Adrenal gland (tissue), 5 donors: Measurements from ENCODE around the gene TGFBR3.

Experiments
- CTCF ChIP-seq, 6 experiments: fragments of 450-650 bp in 4 of 6; fragments of 200-600 bp in 2 of 6; sonication (generic) in 1 of 6; IDR thresholded peaks; 1 replicate in 5 of 6; 2 replicates in 1 of 6; pipeline versions ENCODE4 v1.5.1 to v1.8.0; 2016 to 2021; ENCODE audit warnings: antibody characterized with exemption in 6 of 6, mild to moderate bottlenecking in 2 of 6, moderate library complexity in 1 of 6
- POLR2A ChIP-seq, 2 donors: fragments of 450-650 bp; IDR thresholded peaks; one replicate each; pipeline ENCODE4 v1.6.1; 2017; ENCODE audit warnings: antibody characterized with exemption in 2 of 2, mild to moderate bottlenecking in 2 of 2, moderate library complexity in 1 of 2
- donor health status: DM: no; HTN: no; CAD: no.

- TF ChIP-seq CTCF (IDR thresholded peaks at IDR 0.05) (no peak), POLR2A (IDR thresholded peaks at IDR 0.05) (no peak)
Measured at GRCh38 chr1:91682882-91683597, 202.9 kb downstream of the TGFBR3 start.
